Astrocyte of the cerebellum (primary cell): ENCODE results near the gene AFF2.

Experiments
- DNase-seq: peaks from one replicate; pipeline ENCODE4 v3.0.0-alpha.2; 2011; ENCODE audit warnings: low read depth
- H3K4me3 ChIP-seq: 2 replicates; pipeline ENCODE4 v1.5.1; 2011; ENCODE audit warnings: mild to moderate bottlenecking, low read depth, low read length, moderate library complexity
- in situ Hi-C: cut with HindIII; loops from 2 replicates; pipeline ENCODE4 v1.10.0; 2017; ENCODE audit warnings: low sequenced_read_pairs
- TF ChIP-seq, protein P1 (sequence below): IDR thresholded peaks from 2 replicates; pipeline ENCODE4 v1.5.1; 2012; ENCODE audit warnings: low read length, low read depth, moderate library complexity, mild to moderate bottlenecking; ENCODE audit errors: missing control alignments

AFF2 gene

DNA sequence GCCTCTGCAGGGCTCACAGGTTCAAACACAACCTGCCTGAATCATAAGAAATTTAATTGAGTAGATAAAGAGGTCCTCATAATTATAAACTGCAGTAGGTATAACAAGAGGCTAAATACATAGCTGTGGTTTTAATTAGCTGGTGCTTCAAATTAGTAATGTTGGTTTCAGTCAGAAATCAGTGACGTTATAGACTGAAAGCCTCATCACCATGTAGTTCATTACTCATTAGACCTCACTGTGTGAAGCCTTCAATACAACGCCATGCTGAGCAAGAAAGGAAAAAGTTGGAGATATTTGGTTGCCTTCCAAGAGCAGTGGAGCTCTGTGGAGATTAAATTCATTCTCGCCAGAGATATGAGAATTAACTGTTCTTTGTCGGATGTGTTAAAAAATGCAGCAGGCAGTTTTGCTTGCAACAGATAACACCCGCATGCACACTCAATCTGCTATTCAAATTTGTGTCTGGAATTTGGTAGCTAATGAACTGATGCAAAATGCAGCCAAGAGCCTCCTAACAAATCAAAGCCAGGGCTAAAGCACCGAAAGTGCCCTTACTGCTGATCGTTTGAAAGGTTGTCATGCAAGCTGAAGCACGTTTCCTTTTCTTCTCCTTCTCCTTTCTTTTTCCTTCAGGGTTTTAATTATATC, 148.9 kb downstream of the AFF2 start:
- DNase-seq, result peak; percentile 18
- TF ChIP-seq, protein P1, sequence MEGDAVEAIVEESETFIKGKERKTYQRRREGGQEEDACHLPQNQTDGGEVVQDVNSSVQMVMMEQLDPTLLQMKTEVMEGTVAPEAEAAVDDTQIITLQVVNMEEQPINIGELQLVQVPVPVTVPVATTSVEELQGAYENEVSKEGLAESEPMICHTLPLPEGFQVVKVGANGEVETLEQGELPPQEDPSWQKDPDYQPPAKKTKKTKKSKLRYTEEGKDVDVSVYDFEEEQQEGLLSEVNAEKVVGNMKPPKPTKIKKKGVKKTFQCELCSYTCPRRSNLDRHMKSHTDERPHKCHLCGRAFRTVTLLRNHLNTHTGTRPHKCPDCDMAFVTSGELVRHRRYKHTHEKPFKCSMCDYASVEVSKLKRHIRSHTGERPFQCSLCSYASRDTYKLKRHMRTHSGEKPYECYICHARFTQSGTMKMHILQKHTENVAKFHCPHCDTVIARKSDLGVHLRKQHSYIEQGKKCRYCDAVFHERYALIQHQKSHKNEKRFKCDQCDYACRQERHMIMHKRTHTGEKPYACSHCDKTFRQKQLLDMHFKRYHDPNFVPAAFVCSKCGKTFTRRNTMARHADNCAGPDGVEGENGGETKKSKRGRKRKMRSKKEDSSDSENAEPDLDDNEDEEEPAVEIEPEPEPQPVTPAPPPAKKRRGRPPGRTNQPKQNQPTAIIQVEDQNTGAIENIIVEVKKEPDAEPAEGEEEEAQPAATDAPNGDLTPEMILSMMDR, result no peak
- in situ Hi-C loops, result no loop called here

DNA sequence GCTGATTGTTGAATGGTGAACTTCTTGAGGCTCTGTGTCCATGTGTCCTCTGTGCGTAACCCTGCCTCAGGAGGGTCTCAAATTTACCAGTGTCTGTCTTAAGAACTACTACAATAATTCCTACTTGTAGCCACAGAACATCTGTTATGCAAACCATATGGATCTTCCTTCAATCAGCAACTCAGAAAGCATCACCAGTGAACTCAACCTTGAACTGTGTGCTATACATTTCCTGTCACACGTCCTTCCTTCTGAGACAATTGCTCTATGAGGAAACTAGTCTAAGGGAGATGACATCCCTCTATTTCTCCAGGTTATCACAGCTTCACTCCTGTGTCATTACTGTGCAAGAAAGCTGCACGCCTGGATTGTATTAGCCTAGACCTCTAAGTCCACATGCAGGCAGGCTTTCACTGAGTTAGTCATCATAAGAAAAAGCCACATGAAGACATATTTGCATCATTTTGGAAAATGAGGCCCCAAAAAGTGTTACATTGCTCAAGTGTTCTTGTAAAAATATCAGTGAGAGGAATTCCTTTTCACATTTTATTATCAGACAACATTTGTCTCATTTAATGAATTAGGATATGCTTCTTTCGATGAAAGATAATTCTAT, 157.8 kb downstream of the AFF2 start:
- in situ Hi-C loops, result no loop called here
- no peak overlapping the region for H3K4me3 ChIP-seq
- TF ChIP-seq, protein P1, result no peak
- DNase-seq, result no peak

More for the DNA sequence above, 148.9 kb downstream of the AFF2 start:
- no peak overlapping the region for H3K4me3 ChIP-seq

DNA sequence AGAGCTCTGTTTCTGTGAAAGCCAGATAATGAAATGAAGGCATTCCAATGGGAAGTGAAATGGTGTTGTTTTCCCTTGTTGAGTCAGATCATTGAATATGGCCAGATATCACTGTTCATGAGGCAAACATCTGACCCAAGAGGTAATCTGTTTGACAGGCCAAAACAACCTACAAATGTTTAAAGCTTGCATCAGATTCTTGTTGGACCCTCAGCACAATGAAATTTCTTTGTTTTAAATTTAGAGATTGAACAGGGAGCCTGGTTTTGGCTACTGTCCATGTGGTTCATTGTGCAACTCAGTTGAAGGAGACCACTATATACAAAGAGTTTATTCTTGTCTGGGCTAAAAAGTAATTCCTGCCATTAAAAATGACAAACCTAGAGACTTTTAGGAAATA, 159.1 kb downstream of the AFF2 start:
- peak; percentile 24 for DNase-seq
- in situ Hi-C loops, result no loop called here
- TF ChIP-seq, protein P1, result no peak
- H3K4me3 ChIP-seq, result no peak overlapping the region

DNA sequence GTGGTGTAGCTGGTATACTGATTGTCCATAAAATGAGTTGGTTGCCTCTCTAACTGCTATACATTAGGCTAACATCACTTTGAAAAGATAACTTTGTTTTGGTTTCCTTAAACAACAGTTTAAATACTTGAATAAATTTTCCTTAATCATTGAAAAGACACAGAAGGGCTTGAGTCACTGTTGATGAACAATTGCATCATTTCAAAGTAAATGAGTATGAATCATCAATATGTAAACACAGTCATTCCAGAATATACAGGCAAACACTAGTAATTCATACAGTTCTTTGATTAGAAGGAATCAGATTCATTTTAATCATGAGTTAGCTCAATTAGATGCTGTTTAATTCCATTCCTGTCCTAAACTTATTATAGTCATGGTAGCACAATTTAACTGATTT, 160.6 kb downstream of the AFF2 start:
- DNase-seq, result no peak
- TF ChIP-seq, protein P1, result no peak
- in situ Hi-C loops, result no loop called here
- no peak overlapping the region for H3K4me3 ChIP-seq

DNA sequence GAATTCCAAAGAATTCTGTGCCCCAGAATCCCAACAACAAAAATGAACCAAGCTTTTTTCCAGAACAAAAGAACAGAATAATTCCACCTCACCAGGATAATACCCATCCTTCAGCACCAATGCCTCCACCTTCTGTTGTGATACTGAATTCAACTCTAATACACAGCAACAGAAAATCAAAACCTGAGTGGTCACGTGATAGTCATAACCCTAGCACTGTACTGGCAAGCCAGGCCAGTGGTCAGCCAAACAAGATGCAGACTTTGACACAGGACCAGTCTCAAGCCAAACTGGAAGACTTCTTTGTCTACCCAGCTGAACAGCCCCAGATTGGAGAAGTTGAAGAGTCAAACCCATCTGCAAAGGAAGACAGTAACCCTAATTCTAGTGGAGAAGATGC, 161.6 kb downstream of the AFF2 start:
- TF ChIP-seq, protein P1, result no peak
- in situ Hi-C loops, result no loop called here
- no peak for DNase-seq
- H3K4me3 ChIP-seq, result no peak overlapping the region

DNA sequence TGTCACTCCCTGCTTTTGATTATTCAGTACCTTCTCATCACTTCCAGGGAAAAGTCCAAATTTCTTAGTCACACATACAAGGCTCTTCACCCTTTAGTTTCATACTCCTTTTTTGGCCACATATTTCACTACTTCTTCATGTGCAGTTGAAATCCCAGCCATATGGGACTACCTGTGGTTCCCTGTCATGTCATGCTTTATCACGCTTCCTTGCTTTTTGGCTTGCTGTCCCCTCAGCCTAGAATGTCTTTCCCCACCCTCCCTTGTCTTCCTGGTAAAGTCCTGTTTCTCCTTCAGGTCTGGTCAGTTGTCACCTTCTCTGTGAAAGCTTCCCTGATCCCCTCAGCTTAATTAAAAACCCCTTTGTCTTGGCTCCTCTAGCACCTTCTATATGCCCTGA, 163.8 kb downstream of the AFF2 start:
- TF ChIP-seq, protein P1, result no peak
- DNase-seq, result no peak
- in situ Hi-C loops, result no loop called here
- no peak overlapping the region for H3K4me3 ChIP-seq
